ENCODE data around the gene STPG3. TPM values are rescaled to one million over a fixed set of nuclear protein-coding genes. Genes with fewer than 3 reads are reported as not detected.

Gene STPG3
- polyA plus RNA-seq, 1 of the 3 experiments (the other 2 are of a cell fraction), result not detected

DNA sequence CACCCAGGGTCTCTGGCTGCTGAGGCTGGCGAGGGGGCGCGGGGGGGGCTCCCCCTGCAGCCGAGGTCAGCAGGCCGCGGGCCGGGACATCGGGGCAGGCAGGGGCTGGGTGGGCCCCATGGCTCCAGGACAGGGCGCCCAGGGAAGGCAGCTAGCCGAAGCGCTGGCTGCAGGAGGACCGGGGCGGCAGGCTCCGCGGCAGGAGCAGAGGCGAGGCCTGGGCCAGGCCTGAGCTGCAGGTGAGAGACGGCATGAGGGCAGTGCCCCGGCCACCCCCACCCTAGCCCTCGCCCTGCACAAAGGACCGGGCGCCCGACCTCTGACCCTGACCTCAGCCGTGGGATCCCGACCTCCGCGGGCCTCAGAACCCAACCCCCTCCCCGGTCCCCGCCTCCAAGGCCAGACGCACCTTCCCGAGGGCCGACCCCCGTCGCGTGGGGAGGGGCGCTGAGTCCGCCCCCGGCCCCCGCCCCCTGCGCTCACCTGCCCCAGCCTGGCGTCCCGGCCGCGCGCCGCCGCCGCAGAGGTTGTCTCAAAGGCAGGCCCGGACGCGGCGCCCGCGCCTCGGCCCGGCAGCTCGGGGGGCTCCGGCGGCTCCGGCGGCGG, 29.5 kb upstream of the STPG3 start:
- Histone ChIP-seq H3F3A (replicated peaks; ENCODE audit: insufficient read depth) (peaks cover 9% of the 10 kb centered on the region), H2AFZ (ENCODE audit: low read depth) (no peak overlapping the region), H3K36me3 (replicated peaks in 1 of 2; ENCODE audit: control insufficient read depth in 1 of 2, insufficient read depth in 2 of 2, low read length in 1 of 2) (no peaks in the 10 kb centered on the region), H3K4me3 (ENCODE audit: low read depth in 2 of 2, low read length in 1 of 2) (peak overlapping the region; percentile 47 to 56; a peak in 3 of 4 replicates), H4K20me1 (ENCODE audit: insufficient read depth) (no peaks in the 10 kb centered on the region), H3K27ac (ENCODE audit: low read depth in 2 of 2, low read length in 1 of 2) (peak overlapping the region in 1 of 2 experiments; percentile 76; a peak in 2 of 4 replicates), H3K27me3 (ENCODE audit: insufficient read depth) (no peaks in the 10 kb centered on the region), H3K4me2 (peak overlapping the region; percentile 73; the same call in 1 of the 2 replicates), H3K79me2 (ENCODE audit: insufficient read depth) (no peaks in the 10 kb centered on the region), H3K4me1 (ENCODE audit: control insufficient read depth in 1 of 2, insufficient read depth in 2 of 2, low read depth in 1 of 2, low read length in 1 of 2) (peaks cover 5 to 25% of the 10 kb centered on the region in 2 experiments; a peak in 1 of 4 replicates), H3K9ac (no peak overlapping the region), H3K9me2 (no peaks in the 10 kb centered on the region), H3K9me3 (no peaks in the 10 kb centered on the region)
- POLR2A ChIA-PET, result interaction anchor here (1.8 to 2.9 kb wide), 2 partner anchors 33 to 92 kb away, joined by 6 to 12 read pairs; partner anchors contain the start of genes ANAPC2 and SSNA1
- 49% methylated on average over 6 of the region's 61 CpGs for WGBS (ENCODE audit: low lambda C conversion rate)
- DNase-seq, result peak; percentile 63
- TF ChIP-seq YY1 (IDR thresholded peaks at IDR 0.05; ENCODE audit: low read depth), result no peak
- no peak for TF ChIP-seq FOXJ3 (CRISPR knock-in tag; IDR thresholded peaks at IDR 0.05)
- TF ChIP-seq MXI1 (IDR thresholded peaks at IDR 0.05; ENCODE audit: low read depth, low read length), result no peak
- no peak for TF ChIP-seq GABPA (IDR thresholded peaks at IDR 0.05; ENCODE audit: low read depth)
- TF ChIP-seq RAD21 (IDR thresholded peaks at IDR 0.05; ENCODE audit: low read length), result no peak
- no peak for TF ChIP-seq TEAD4 (IDR thresholded peaks at IDR 0.05; ENCODE audit: borderline replicate concordance, insufficient read depth)
- no peak for TF ChIP-seq NFIC (IDR thresholded peaks at IDR 0.05; ENCODE audit: borderline replicate concordance)
- no peak for TF ChIP-seq RXRA (IDR thresholded peaks at IDR 0.05; ENCODE audit: borderline replicate concordance, low read depth)
- TF ChIP-seq ZBTB33 (IDR thresholded peaks at IDR 0.05; ENCODE audit: borderline replicate concordance, low read depth), result no peak
- TF ChIP-seq ELF1 (IDR thresholded peaks at IDR 0.05), result no peak
- no peak for TF ChIP-seq TAF1 (IDR thresholded peaks at IDR 0.05; ENCODE audit: borderline replicate concordance, low read depth, low read length)
- TF ChIP-seq RCOR1 (IDR thresholded peaks at IDR 0.05; ENCODE audit: low read length), result no peak
- TF ChIP-seq MEF2A (IDR thresholded peaks at IDR 0.05; ENCODE audit: borderline replicate concordance, low read depth), result no peak
- TF ChIP-seq FOXM1 (IDR thresholded peaks at IDR 0.05; ENCODE audit: low read depth), result no peak
- TF ChIP-seq POLR2AphosphoS5 (IDR thresholded peaks at IDR 0.05; ENCODE audit: low read depth, low read length), result no peak
- TF ChIP-seq, protein P1, sequence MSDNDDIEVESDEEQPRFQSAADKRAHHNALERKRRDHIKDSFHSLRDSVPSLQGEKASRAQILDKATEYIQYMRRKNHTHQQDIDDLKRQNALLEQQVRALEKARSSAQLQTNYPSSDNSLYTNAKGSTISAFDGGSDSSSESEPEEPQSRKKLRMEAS (IDR thresholded peaks at IDR 0.05; ENCODE audit: low read depth), result no peak
- TF ChIP-seq, protein P2, sequence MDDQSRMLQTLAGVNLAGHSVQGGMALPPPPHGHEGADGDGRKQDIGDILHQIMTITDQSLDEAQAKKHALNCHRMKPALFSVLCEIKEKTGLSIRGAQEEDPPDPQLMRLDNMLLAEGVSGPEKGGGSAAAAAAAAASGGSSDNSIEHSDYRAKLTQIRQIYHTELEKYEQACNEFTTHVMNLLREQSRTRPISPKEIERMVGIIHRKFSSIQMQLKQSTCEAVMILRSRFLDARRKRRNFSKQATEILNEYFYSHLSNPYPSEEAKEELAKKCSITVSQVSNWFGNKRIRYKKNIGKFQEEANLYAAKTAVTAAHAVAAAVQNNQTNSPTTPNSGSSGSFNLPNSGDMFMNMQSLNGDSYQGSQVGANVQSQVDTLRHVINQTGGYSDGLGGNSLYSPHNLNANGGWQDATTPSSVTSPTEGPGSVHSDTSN (IDR thresholded peaks at IDR 0.05), result no peak
- no peak for TF ChIP-seq FOSL2 (IDR thresholded peaks at IDR 0.05; ENCODE audit: borderline replicate concordance, low read depth)
- TF ChIP-seq, protein P3, sequence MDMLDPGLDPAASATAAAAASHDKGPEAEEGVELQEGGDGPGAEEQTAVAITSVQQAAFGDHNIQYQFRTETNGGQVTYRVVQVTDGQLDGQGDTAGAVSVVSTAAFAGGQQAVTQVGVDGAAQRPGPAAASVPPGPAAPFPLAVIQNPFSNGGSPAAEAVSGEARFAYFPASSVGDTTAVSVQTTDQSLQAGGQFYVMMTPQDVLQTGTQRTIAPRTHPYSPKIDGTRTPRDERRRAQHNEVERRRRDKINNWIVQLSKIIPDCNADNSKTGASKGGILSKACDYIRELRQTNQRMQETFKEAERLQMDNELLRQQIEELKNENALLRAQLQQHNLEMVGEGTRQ (IDR thresholded peaks at IDR 0.05; ENCODE audit: borderline replicate concordance, low read depth, low read length), result no peak
- CTCF ChIA-PET, result interaction anchor here (1.4 to 7.7 kb wide), 6 partner anchors 15 to 175 kb away, joined by 3 to 95 read pairs (median 4); partner anchors contain the start of genes NELFB and NPDC1

Data from SK-N-SH (cell line).